Measurements from ENCODE around the gene SMIM29. TPM values are rescaled to one million over a fixed set of nuclear protein-coding genes. Genes with fewer than 3 reads are reported as not detected.

Gene SMIM29
- polyA plus RNA-seq, 1 donor (not counting 4 experiments of a cell fraction or from before 2014, with no cell fraction given), result 27.4 TPM

DNA sequence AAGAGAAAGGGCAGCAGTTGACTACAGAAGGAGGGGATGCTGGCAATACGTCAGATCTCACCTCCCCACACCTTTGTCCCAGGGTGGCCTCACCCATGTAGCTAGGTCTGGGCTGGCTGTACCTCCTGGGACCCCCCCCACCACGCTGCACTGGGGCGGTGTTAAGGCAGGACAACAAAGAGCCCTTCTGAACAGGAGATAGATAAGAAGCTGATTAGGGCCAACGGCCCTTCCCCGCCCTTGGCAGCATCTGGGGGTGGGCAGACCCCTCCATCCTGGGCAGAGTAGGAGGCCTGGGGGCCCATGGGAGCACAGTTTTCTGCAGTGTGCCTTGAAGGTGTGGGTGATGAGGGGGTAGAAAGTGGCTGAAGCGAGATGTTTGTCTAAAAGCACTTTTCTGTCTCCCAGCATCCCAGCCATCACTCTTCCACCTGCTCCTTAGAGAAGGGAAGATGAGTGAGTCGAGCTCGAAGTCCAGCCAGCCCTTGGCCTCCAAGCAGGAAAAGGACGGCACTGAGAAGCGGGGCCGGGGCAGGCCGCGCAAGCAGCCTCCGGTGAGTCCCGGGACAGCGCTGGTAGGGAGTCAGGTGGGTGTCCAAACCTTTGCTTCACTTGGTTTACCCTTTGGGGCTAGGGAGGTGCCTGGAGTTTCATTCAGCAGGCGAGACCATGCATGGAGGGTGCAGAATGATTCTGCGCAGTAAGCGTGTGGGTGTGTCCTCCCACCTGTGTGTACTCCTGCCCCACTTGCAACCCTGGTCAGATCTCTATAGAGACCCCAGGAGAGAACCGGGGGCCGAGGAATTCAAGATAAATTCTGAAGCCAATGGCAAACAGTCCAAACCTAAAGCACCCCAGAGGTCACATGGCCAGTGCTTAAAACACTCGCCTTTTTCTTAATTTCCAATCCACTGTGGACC is 8.2 kb downstream of the SMIM29 start:
- no peak for FAIRE-seq
- Histone ChIP-seq H3K27me3 (ENCODE audit: control insufficient read depth, extremely low read depth, insufficient read depth, low read length) (no peaks in the 10 kb centered on the region), H2AFZ (ENCODE audit: control insufficient read depth, low read length) (no peak overlapping the region), H3K4me2 (ENCODE audit: control insufficient read depth, extremely low read depth, insufficient read depth, low read depth, low read length) (peak overlapping the region; percentile 97), H4K20me1 (ENCODE audit: control insufficient read depth, extremely low read depth, insufficient read depth, low read length) (peaks cover 16% of the 10 kb centered on the region), H3K36me3 (ENCODE audit: control insufficient read depth in 2 of 2, extremely low read depth in 1 of 2, insufficient read depth in 2 of 2, low read length in 2 of 2) (peaks cover 22 to 40% of the 10 kb centered on the region in 2 experiments), H3K4me3 (ENCODE audit: control insufficient read depth in 2 of 3, extremely low read depth in 1 of 3, insufficient read depth in 2 of 3, low read depth in 1 of 3, low read length in 3 of 3) (no peak overlapping the region), H3K9me3 (ENCODE audit: control insufficient read depth, low read depth, low read length) (no peaks in the 10 kb centered on the region), H3K4me1 (ENCODE audit: control insufficient read depth, extremely low read depth, insufficient read depth, low read length) (peaks cover 73% of the 10 kb centered on the region), H3K9ac (ENCODE audit: control insufficient read depth, extremely low read depth, insufficient read depth, low read length) (no peak overlapping the region), H3K79me2 (ENCODE audit: control insufficient read depth, insufficient read depth, low read length) (peaks cover 37% of the 10 kb centered on the region), H3K9me1 (ENCODE audit: control insufficient read depth, extremely low read depth, insufficient read depth, low read length) (peaks cover 10% of the 10 kb centered on the region), H3K27ac (ENCODE audit: control insufficient read depth, insufficient read depth, low read length) (peak overlapping the region; percentile 15)
- DNase-seq (ENCODE audit: low read depth, low spot score), result no peak
- dilution Hi-C loops (cut with MboI; ENCODE audit: extremely low pct_ligation_motif_present, low sequenced_read_pairs), result no loop called here
- TF ChIP-seq, protein P1, sequence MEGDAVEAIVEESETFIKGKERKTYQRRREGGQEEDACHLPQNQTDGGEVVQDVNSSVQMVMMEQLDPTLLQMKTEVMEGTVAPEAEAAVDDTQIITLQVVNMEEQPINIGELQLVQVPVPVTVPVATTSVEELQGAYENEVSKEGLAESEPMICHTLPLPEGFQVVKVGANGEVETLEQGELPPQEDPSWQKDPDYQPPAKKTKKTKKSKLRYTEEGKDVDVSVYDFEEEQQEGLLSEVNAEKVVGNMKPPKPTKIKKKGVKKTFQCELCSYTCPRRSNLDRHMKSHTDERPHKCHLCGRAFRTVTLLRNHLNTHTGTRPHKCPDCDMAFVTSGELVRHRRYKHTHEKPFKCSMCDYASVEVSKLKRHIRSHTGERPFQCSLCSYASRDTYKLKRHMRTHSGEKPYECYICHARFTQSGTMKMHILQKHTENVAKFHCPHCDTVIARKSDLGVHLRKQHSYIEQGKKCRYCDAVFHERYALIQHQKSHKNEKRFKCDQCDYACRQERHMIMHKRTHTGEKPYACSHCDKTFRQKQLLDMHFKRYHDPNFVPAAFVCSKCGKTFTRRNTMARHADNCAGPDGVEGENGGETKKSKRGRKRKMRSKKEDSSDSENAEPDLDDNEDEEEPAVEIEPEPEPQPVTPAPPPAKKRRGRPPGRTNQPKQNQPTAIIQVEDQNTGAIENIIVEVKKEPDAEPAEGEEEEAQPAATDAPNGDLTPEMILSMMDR (optimal IDR thresholded peaks at IDR 0.05 in 1 of 3, IDR thresholded peaks at IDR 0.05 in 1 of 3, conservative IDR thresholded peaks at IDR 0.05 in 1 of 3; ENCODE audit: extremely low read depth in 1 of 3, insufficient read depth in 2 of 3, low read length in 3 of 3), result no peak
- no peak for TF ChIP-seq EZH2 (IDR thresholded peaks at IDR 0.05; ENCODE audit: low read length)

DNA sequence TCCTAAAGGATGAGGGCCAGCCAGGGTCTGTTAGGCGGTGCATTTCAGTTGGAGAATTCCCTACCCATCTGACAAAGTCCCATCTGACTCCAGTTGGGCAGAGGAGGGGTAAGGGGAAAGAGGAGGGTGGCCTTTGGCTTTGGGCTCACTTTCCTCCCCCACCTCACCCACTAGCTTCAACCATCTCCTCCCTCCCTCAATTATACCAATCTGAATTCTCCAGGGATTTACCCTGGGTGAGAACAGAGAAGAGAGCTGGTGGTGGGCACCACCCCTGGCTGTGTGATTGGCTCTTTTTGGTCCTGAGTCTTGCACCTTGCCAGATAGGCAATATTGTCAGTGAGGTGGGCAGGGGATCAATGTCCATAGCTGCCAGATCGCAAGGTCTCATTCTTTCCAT is 8.9 kb downstream of the SMIM29 start:
- TF ChIP-seq EZH2 (IDR thresholded peaks at IDR 0.05; ENCODE audit: low read length), result no peak
- TF ChIP-seq, protein P1 (optimal IDR thresholded peaks at IDR 0.05 in 1 of 3, IDR thresholded peaks at IDR 0.05 in 1 of 3, conservative IDR thresholded peaks at IDR 0.05 in 1 of 3; ENCODE audit: extremely low read depth in 1 of 3, insufficient read depth in 2 of 3, low read length in 3 of 3), result no peak

More for the DNA sequence above, 8.9 kb downstream of the SMIM29 start:
- Histone ChIP-seq H3K36me3 (ENCODE audit: control insufficient read depth in 2 of 2, extremely low read depth in 1 of 2, insufficient read depth in 2 of 2, low read length in 2 of 2) (peaks cover 22 to 40% of the 10 kb centered on the region in 2 experiments), H4K20me1 (ENCODE audit: control insufficient read depth, extremely low read depth, insufficient read depth, low read length) (peaks cover 16% of the 10 kb centered on the region), H2AFZ (ENCODE audit: control insufficient read depth, low read length) (no peak overlapping the region), H3K9me1 (ENCODE audit: control insufficient read depth, extremely low read depth, insufficient read depth, low read length) (peaks cover 10% of the 10 kb centered on the region), H3K27ac (ENCODE audit: control insufficient read depth, insufficient read depth, low read length) (peak overlapping the region; percentile 81), H3K27me3 (ENCODE audit: control insufficient read depth, extremely low read depth, insufficient read depth, low read length) (no peaks in the 10 kb centered on the region), H3K9me3 (ENCODE audit: control insufficient read depth, low read depth, low read length) (no peaks in the 10 kb centered on the region), H3K4me1 (ENCODE audit: control insufficient read depth, extremely low read depth, insufficient read depth, low read length) (peaks cover 67% of the 10 kb centered on the region), H3K4me2 (ENCODE audit: control insufficient read depth, extremely low read depth, insufficient read depth, low read depth, low read length) (peak overlapping the region; percentile 97), H3K9ac (ENCODE audit: control insufficient read depth, extremely low read depth, insufficient read depth, low read length) (no peak overlapping the region), H3K4me3 (ENCODE audit: control insufficient read depth in 2 of 3, extremely low read depth in 1 of 3, insufficient read depth in 2 of 3, low read depth in 1 of 3, low read length in 3 of 3) (peak overlapping the region in 2 of 3 experiments; percentile 90 to 94), H3K79me2 (ENCODE audit: control insufficient read depth, insufficient read depth, low read length) (peaks cover 37% of the 10 kb centered on the region)
- dilution Hi-C loops (cut with MboI; ENCODE audit: extremely low pct_ligation_motif_present, low sequenced_read_pairs), result no loop called here
- no peak for FAIRE-seq
- no peak for DNase-seq (ENCODE audit: low read depth, low spot score)
